H9 (cell line): Measurements from ENCODE around the gene CRY2. TPM values are rescaled to one million over a fixed set of nuclear protein-coding genes. Genes with fewer than 3 reads are reported as not detected.

ENCODE experiments used
- DNase-seq: peaks from one replicate; pipeline ENCODE4 v3.0.0-alpha.2; 2017
- H2AFZ ChIP-seq: one replicate; pipeline ENCODE4 v1.6.1; 2013; ENCODE audit warnings: mild to moderate bottlenecking, low read length, control low read depth, moderate library complexity
- H2AK5ac ChIP-seq: 2 replicates; pipeline ENCODE4 v1.6.1; 2013; ENCODE audit warnings: low read length, control low read depth, mixed read lengths; ENCODE audit not compliant: insufficient read length
- H2BK120ac ChIP-seq: one replicate; pipeline ENCODE4 v1.6.1; 2013; ENCODE audit warnings: low read depth, mild to moderate bottlenecking, low read length, control low read depth, inconsistent platforms; ENCODE audit not compliant: poor library complexity, severe bottlenecking
- H2BK12ac ChIP-seq: 2 replicates; pipeline ENCODE4 v1.6.1; 2013; ENCODE audit warnings: low read length, control low read depth, mixed read lengths, low read depth; ENCODE audit not compliant: insufficient read length
- H2BK15ac ChIP-seq: 2 replicates; pipeline ENCODE4 v1.6.1; 2013; ENCODE audit warnings: low read depth, low read length, control low read depth
- H2BK20ac ChIP-seq: one replicate; pipeline ENCODE4 v1.6.1; 2013; ENCODE audit warnings: low read depth, mild to moderate bottlenecking, low read length, control low read depth, inconsistent platforms; ENCODE audit not compliant: poor library complexity, severe bottlenecking
- H2BK5ac ChIP-seq: 2 replicates; pipeline ENCODE4 v1.6.1; 2013; ENCODE audit warnings: low read length, control low read depth, mixed read lengths; ENCODE audit not compliant: insufficient read length
- H3K14ac ChIP-seq: 2 replicates; pipeline ENCODE4 v1.6.1; 2013; ENCODE audit warnings: low read length, control low read depth; ENCODE audit not compliant: insufficient read depth
- H3K18ac ChIP-seq: 2 replicates; pipeline ENCODE4 v1.6.1; 2013; ENCODE audit warnings: low read depth, mild to moderate bottlenecking, mixed read lengths, low read length, control low read depth; ENCODE audit not compliant: insufficient read length
- H3K23ac ChIP-seq: 2 replicates; pipeline ENCODE4 v1.6.1; 2013; ENCODE audit warnings: low read length, control low read depth, mixed read lengths, low read depth; ENCODE audit not compliant: insufficient read length
- H3K23me2 ChIP-seq: 2 replicates; pipeline ENCODE4 v1.6.1; 2013; ENCODE audit warnings: low read depth, mild to moderate bottlenecking, mixed read lengths, low read length, control low read depth; ENCODE audit not compliant: insufficient read length, poor library complexity, severe bottlenecking
- H3K27ac ChIP-seq: 2 replicates; pipeline ENCODE4 v1.5.1; 2013; ENCODE audit warnings: low read length, control low read depth, mixed read lengths, low read depth; ENCODE audit not compliant: insufficient read length
- H3K27me3 ChIP-seq: 2 replicates; pipeline ENCODE4 v1.6.1; 2013; ENCODE audit warnings: low read length, control low read depth, inconsistent platforms; ENCODE audit not compliant: insufficient read depth
- H3K4ac ChIP-seq: 2 replicates; pipeline ENCODE4 v1.6.1; 2013; ENCODE audit warnings: low read depth, mild to moderate bottlenecking, control low read depth, inconsistent platforms, low read length, moderate library complexity
- H3K4me1 ChIP-seq: 2 replicates; pipeline ENCODE4 v1.6.1; 2013; ENCODE audit warnings: low read length, control low read depth, inconsistent platforms; ENCODE audit not compliant: insufficient read depth
- H3K4me2 ChIP-seq: 2 replicates; pipeline ENCODE4 v1.6.1; 2013; ENCODE audit warnings: low read length, control low read depth, mixed read lengths; ENCODE audit not compliant: insufficient read length, insufficient read depth
- H3K56ac ChIP-seq: 2 replicates; pipeline ENCODE4 v1.6.1; 2013; ENCODE audit warnings: low read depth, mild to moderate bottlenecking, mixed read lengths, low read length, control low read depth; ENCODE audit not compliant: insufficient read length
- H3K79me1 ChIP-seq: 2 replicates; pipeline ENCODE4 v1.6.1; 2013; ENCODE audit warnings: low read depth, mild to moderate bottlenecking, moderate library complexity, low read length, control low read depth, inconsistent platforms; ENCODE audit not compliant: insufficient read depth, poor library complexity, severe bottlenecking
- H3K79me2 ChIP-seq: 2 replicates; pipeline ENCODE4 v1.6.1; 2013; ENCODE audit warnings: low read length, control low read depth, inconsistent platforms; ENCODE audit not compliant: insufficient read depth
- H3K9ac ChIP-seq: 2 replicates; pipeline ENCODE4 v1.6.1; 2013; ENCODE audit warnings: low read length, control low read depth, mixed read lengths; ENCODE audit not compliant: insufficient read length; ENCODE audit errors: extremely low read depth
- H3K9me3 ChIP-seq: one replicate; pipeline ENCODE4 v1.6.1; 2013; ENCODE audit warnings: low read depth, low read length, inconsistent platforms; ENCODE audit not compliant: control insufficient read depth
- H3T11ph ChIP-seq: one replicate; pipeline ENCODE4 v1.6.1; 2013; ENCODE audit warnings: mild to moderate bottlenecking, low read length, control low read depth, inconsistent platforms
- H4K20me1 ChIP-seq: one replicate; pipeline ENCODE4 v1.6.1; 2013; ENCODE audit not compliant: control insufficient read depth, insufficient read length, insufficient read depth
- H4K5ac ChIP-seq: 2 replicates; pipeline ENCODE4 v1.6.1; 2013; ENCODE audit warnings: low read depth, mild to moderate bottlenecking, mixed read lengths, low read length, control low read depth; ENCODE audit not compliant: insufficient read length
- H4K8ac ChIP-seq: replicated peaks from 2 replicates; pipeline ENCODE4 v1.6.1; 2013; ENCODE audit warnings: low read length, control low read depth, mixed read lengths, low read depth; ENCODE audit not compliant: insufficient read length
- H4K91ac ChIP-seq: 2 replicates; pipeline ENCODE4 v1.6.1; 2013; ENCODE audit warnings: low read depth, mild to moderate bottlenecking, moderate library complexity, mixed read lengths, low read length, control low read depth; ENCODE audit not compliant: insufficient read length
- H3K27ac Mint-ChIP-seq, 3 experiments: 2 replicates in 2 of 3; 3 replicates in 1 of 3; pipeline ENCODE4 v1.8.0; 2020 to 2021; ENCODE audit warnings: mixed read lengths in 3 of 3, mild to moderate bottlenecking in 1 of 3, moderate library complexity in 1 of 3
- H3K27me3 Mint-ChIP-seq: 2 replicates; pipeline ENCODE4 v1.8.0; 2021; ENCODE audit warnings: low read depth, mild to moderate bottlenecking, moderate library complexity, mixed read lengths
- H3K36me3 Mint-ChIP-seq, 3 experiments: 2 replicates in 2 of 3; 3 replicates in 1 of 3; pipeline ENCODE4 v1.8.0; 2020 to 2021; ENCODE audit warnings: low read depth in 3 of 3, mixed read lengths in 3 of 3; ENCODE audit not compliant: insufficient read depth in 1 of 3
- H3K4me1 Mint-ChIP-seq, 2 experiments: 2 replicates each; pipeline ENCODE4 v1.8.0; 2020; ENCODE audit warnings: mixed read lengths in 2 of 2
- H3K4me3 Mint-ChIP-seq, 2 experiments: 2 replicates in 1 of 2; 3 replicates in 1 of 2; pipeline ENCODE4 v1.8.0; 2020 to 2021; ENCODE audit warnings: mild to moderate bottlenecking in 2 of 2, mixed read lengths in 2 of 2, moderate library complexity in 1 of 2
- H3K9me3 Mint-ChIP-seq, 2 experiments: 2 replicates in 1 of 2; 3 replicates in 1 of 2; pipeline ENCODE4 v1.8.0; 2020; ENCODE audit warnings: mild to moderate bottlenecking in 2 of 2, mixed read lengths in 2 of 2, moderate library complexity in 1 of 2
- WGBS: extraction: QIAGEN DNeasy Blood & Tissue Kit; methylation state at CpG from one replicate; pipeline ENCODE4 v1.1.7; 2013; ENCODE audit warnings: missing lambda C conversion rate, low lambda C conversion rate, mixed read lengths; ENCODE audit not compliant: insufficient read length; ENCODE audit errors: extremely low coverage; 5-methylcytosine and 5-hydroxymethylcytosine counted together
- total RNA-seq: library from RNA; stranded (reverse); gene quantifications from 2 replicates; pipeline ENCODE4 v1.2.1, GENCODE V29; 2021
- TF ChIP-seq, protein P1 (sequence below): fragments of 200-600 bp; sonication (generic); conservative IDR thresholded peaks from 3 replicates; pipeline ENCODE4 v1.8.0; 2021; ENCODE audit warnings: antibody characterized with exemption, mild to moderate bottlenecking

CRY2 gene
- total RNA-seq, 1 experiment from 2014 or later, result 14.4 TPM

DNA sequence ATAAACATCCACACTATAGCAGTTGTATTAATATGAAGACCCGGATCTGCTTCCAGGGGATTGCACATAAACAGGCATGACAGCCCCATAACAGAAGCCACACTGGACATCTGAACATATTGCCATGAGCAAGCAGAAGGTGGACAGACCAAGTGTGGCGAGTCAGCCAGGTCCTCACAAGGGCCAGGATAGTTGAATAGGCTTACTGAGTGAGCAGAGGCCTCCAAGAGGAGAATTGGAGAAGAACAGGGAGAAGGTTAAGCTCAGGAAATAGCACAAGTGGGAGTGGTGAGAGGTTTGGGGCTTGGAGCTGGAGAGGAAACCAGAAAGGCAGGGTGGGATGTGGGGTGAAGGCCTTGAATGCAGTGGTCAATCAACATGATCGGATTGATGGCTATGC, 31.5 kb upstream of the CRY2 start:
- Histone ChIP-seq H3K27me3 (no peaks in the 10 kb centered on the region), H2BK12ac (no peak overlapping the region), H3K56ac (no peak overlapping the region), H3K23ac (no peak overlapping the region), H4K20me1 (no peaks in the 10 kb centered on the region), H3K4me2 (no peak overlapping the region), H3K4ac (no peak overlapping the region), H2BK15ac (no peak overlapping the region), H4K8ac (no peak overlapping the region), H2AFZ (no peak overlapping the region), H2BK120ac (no peak overlapping the region), H3K23me2 (no peaks in the 10 kb centered on the region), H2AK5ac (no peak overlapping the region), H3T11ph (no peak overlapping the region), H3K18ac (no peak overlapping the region), H3K9me3 (no peaks in the 10 kb centered on the region), H3K4me1 (no peaks in the 10 kb centered on the region; the same call in 1 of the 2 replicates), H3K79me2 (no peaks in the 10 kb centered on the region), H4K5ac (no peak overlapping the region), H3K79me1 (no peaks in the 10 kb centered on the region), H2BK20ac (no peak overlapping the region), H2BK5ac (no peak overlapping the region), H3K9ac (no peak overlapping the region), H3K14ac (no peak overlapping the region), H4K91ac (no peak overlapping the region), H3K27ac (no peak overlapping the region)
- Mint-ChIP-seq H3K27me3 (peaks cover 4% of the 10 kb centered on the region; the same call in 1 of the 2 replicates), H3K4me3 (peak overlapping the region in 1 of 2 experiments; percentile 21; a peak in 1 of 5 replicates), H3K9me3 (no peaks in the 10 kb centered on the region), H3K4me1 (peaks cover 20 to 36% of the 10 kb centered on the region in 2 experiments), H3K36me3 (peaks cover 0 to 4% (median 4%) of the 10 kb centered on the region in 3 experiments; a peak in 3 of 7 replicates), H3K27ac (peak overlapping the region in 1 of 3 experiments; percentile 93; a peak in 3 of 7 replicates)
- WGBS, result no CpG with 5 or more reads among the region's 3 CpGs
- TF ChIP-seq, protein P1, sequence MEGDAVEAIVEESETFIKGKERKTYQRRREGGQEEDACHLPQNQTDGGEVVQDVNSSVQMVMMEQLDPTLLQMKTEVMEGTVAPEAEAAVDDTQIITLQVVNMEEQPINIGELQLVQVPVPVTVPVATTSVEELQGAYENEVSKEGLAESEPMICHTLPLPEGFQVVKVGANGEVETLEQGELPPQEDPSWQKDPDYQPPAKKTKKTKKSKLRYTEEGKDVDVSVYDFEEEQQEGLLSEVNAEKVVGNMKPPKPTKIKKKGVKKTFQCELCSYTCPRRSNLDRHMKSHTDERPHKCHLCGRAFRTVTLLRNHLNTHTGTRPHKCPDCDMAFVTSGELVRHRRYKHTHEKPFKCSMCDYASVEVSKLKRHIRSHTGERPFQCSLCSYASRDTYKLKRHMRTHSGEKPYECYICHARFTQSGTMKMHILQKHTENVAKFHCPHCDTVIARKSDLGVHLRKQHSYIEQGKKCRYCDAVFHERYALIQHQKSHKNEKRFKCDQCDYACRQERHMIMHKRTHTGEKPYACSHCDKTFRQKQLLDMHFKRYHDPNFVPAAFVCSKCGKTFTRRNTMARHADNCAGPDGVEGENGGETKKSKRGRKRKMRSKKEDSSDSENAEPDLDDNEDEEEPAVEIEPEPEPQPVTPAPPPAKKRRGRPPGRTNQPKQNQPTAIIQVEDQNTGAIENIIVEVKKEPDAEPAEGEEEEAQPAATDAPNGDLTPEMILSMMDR, result peak; percentile 32; the same call in 1 of the 3 replicates
- DNase-seq, result peak; percentile 57
